Measurements from ENCODE around the gene CHST7. TPM values are rescaled to one million over a fixed set of nuclear protein-coding genes. Genes with fewer than 3 reads are reported as not detected.
A peak's percentile ranks its signal among the peaks of the same experiment; 100 is the strongest.

CHST7 gene
- total RNA-seq, 2 donors from 2014 or later = 33.6 to 50.5 TPM

DNA sequence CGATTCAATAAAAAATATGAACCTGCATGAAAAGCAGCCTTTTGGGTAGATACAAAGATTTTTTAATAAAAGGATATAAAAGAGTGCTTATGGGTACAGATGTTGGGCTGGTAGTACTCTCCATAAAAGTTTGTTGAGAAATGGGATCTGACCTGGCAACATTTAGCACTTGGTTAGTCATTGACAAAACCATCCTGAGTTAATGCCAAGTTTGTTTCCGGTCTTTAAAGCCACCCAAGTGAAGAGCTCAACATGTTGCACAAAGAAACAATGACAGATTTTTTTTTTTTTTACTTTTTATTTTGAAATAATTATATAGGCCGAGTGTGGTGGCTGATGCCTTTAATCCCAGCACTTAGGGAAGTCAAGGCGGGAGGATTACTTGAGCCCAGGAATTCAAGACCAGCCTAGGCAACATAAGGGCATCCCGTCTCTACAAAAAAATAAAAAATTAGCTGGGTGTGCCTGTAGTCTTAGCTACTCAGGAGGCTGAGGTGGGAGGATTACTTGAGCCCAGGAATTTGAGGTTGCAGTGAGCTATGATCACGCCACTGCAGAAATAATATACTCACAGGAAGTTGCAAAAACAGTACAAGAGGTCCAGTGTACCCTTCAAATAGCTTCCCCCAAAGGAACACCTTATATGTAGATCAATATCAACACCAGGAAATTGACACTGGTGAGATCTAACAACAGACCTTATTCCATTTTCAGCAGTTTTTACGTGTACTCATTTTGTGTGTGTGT lies 16.6 kb downstream of the CHST7 start:
- H3K27ac ChIP-seq = peak overlapping the region; percentile 9 to 70
- TF ChIP-seq, protein P1, sequence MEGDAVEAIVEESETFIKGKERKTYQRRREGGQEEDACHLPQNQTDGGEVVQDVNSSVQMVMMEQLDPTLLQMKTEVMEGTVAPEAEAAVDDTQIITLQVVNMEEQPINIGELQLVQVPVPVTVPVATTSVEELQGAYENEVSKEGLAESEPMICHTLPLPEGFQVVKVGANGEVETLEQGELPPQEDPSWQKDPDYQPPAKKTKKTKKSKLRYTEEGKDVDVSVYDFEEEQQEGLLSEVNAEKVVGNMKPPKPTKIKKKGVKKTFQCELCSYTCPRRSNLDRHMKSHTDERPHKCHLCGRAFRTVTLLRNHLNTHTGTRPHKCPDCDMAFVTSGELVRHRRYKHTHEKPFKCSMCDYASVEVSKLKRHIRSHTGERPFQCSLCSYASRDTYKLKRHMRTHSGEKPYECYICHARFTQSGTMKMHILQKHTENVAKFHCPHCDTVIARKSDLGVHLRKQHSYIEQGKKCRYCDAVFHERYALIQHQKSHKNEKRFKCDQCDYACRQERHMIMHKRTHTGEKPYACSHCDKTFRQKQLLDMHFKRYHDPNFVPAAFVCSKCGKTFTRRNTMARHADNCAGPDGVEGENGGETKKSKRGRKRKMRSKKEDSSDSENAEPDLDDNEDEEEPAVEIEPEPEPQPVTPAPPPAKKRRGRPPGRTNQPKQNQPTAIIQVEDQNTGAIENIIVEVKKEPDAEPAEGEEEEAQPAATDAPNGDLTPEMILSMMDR (IDR thresholded peaks at IDR 0.05) = no peak
- no peaks in the 10 kb centered on the region for H3K36me3 ChIP-seq
- no peaks in the 10 kb centered on the region for H3K27me3 ChIP-seq
- no peak overlapping the region for H3K4me3 ChIP-seq
- no peak for DNase-seq (ENCODE audit: low spot score)
- H3K9me3 ChIP-seq = no peaks in the 10 kb centered on the region
- peaks cover 0 to 30% of the 10 kb centered on the region in 2 donors for H3K4me1 ChIP-seq

DNA sequence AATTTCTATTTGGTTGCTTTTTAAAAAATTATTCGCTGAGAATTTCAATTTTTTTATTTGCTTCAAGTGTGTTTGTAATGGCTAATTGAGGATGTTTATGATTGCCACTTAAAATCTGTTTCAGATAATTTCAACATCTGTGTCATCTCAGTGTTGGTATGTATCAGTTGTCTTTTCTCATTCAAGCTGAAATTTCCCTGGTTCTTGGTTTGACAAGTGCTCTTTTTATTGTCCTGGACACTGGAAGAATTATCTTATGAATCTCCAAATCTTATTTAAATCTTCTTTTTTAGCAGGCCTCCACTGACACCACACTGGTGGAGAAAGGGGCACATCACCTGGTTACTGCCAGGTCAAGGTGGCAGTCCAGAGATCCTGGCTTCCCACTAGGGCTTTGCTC lies 21.5 kb downstream of the CHST7 start:
- Histone ChIP-seq H3K9me3 (no peaks in the 10 kb centered on the region), H3K27ac (peak overlapping the region in 1 of 2 donors; percentile 55), H3K4me1 (peaks cover 0 to 19% of the 10 kb centered on the region in 2 donors), H3K27me3 (no peaks in the 10 kb centered on the region), H3K4me3 (no peak overlapping the region), H3K36me3 (no peaks in the 10 kb centered on the region)
- TF ChIP-seq, protein P1 (IDR thresholded peaks at IDR 0.05) = no peak
- DNase-seq (ENCODE audit: low spot score) = no peak

GRCh38 chrX:46597208-46597607 lies 23.6 kb downstream of the CHST7 start:
- TF ChIP-seq, protein P1 (IDR thresholded peaks at IDR 0.05) = no peak
- no peaks in the 10 kb centered on the region for H3K36me3 ChIP-seq
- H3K27ac ChIP-seq = peak overlapping the region; percentile 39 to 56
- peaks cover 0 to 26% of the 10 kb centered on the region in 2 donors for H3K4me1 ChIP-seq
- no peaks in the 10 kb centered on the region for H3K27me3 ChIP-seq
- H3K4me3 ChIP-seq = no peak overlapping the region
- H3K9me3 ChIP-seq = no peaks in the 10 kb centered on the region
- DNase-seq (ENCODE audit: low spot score) = no peak

GRCh38 chrX:46597771-46598170 lies 24.2 kb downstream of the CHST7 start:
- TF ChIP-seq, protein P1 (IDR thresholded peaks at IDR 0.05) = no peak
- H3K9me3 ChIP-seq = no peaks in the 10 kb centered on the region
- no peaks in the 10 kb centered on the region for H3K27me3 ChIP-seq
- H3K27ac ChIP-seq = peak overlapping the region; percentile 39 to 56
- H3K36me3 ChIP-seq = no peaks in the 10 kb centered on the region
- no peak overlapping the region for H3K4me3 ChIP-seq
- DNase-seq (ENCODE audit: low spot score) = no peak
- H3K4me1 ChIP-seq = peaks cover 0 to 32% of the 10 kb centered on the region in 2 donors

- no peak overlapping the region for H3K4me3 ChIP-seq
- peak overlapping the region; percentile 39 to 56 for H3K27ac ChIP-seq
- TF ChIP-seq, protein P1 (IDR thresholded peaks at IDR 0.05) = no peak
- no peaks in the 10 kb centered on the region for H3K9me3 ChIP-seq
- H3K27me3 ChIP-seq = no peaks in the 10 kb centered on the region
- H3K36me3 ChIP-seq = no peaks in the 10 kb centered on the region
- peaks cover 0 to 34% of the 10 kb centered on the region in 2 donors for H3K4me1 ChIP-seq
- no peak for DNase-seq (ENCODE audit: low spot score)
Measured at GRCh38 chrX:46599051-46599560, 25.5 kb downstream of the CHST7 start.
